CD14-positive monocyte (primary cell): Measurements from ENCODE around the gene DOCK8. TPM values are rescaled to one million over a fixed set of nuclear protein-coding genes. Genes with fewer than 3 reads are reported as not detected.
A peak's percentile ranks its signal among the peaks of the same experiment; 100 is the strongest.
"Not testable (repeated sequence)": the region's sequence is repeated elsewhere in the genome, so short reads cannot be mapped to it uniquely, and the experiment has no call there.

Experiments used
- DNase-seq, 3 donors: peaks; one replicate each; pipeline ENCODE4 v3.0.0-alpha.2; 2011 to 2022
- H2AFZ ChIP-seq: 2 replicates; pipeline ENCODE4 v1.6.0; 2012; ENCODE audit warnings: mild to moderate bottlenecking, low read depth, low read length, inconsistent platforms; ENCODE audit not compliant: insufficient read depth, poor library complexity, severe bottlenecking
- H3K27ac ChIP-seq, 2 donors: 1 replicate in 1 of 2; 2 replicates in 1 of 2; pipeline ENCODE4 v1.5.1; 2012 to 2013; ENCODE audit warnings: low read length in 2 of 2, control low read depth in 1 of 2, inconsistent platforms in 1 of 2, low read depth in 1 of 2, mild to moderate bottlenecking in 1 of 2
- H3K27me3 ChIP-seq, 2 donors: one replicate each; pipeline versions ENCODE4 v1.6.0 to v1.6.1; 2011 to 2013; ENCODE audit warnings: low read length in 2 of 2; ENCODE audit not compliant: control insufficient read depth in 2 of 2, insufficient read depth in 2 of 2
- H3K36me3 ChIP-seq, 2 donors: replicated peaks in 1 of 2; 1 replicate in 1 of 2; 2 replicates in 1 of 2; pipeline versions ENCODE4 v1.5.1 to v1.6.1; 2012 to 2013; ENCODE audit warnings: low read length in 2 of 2, control low read depth in 1 of 2, inconsistent platforms in 1 of 2, mild to moderate bottlenecking in 1 of 2; ENCODE audit not compliant: insufficient read depth in 2 of 2, control insufficient read depth in 1 of 2
- H3K4me1 ChIP-seq, 2 donors: 1 replicate in 1 of 2; 2 replicates in 1 of 2; pipeline versions ENCODE4 v1.5.1 to v1.6.1; 2012 to 2013; ENCODE audit warnings: low read length in 2 of 2, control low read depth in 1 of 2, inconsistent platforms in 1 of 2, mild to moderate bottlenecking in 1 of 2, moderate library complexity in 1 of 2; ENCODE audit not compliant: insufficient read depth in 2 of 2, control insufficient read depth in 1 of 2
- H3K4me2 ChIP-seq: replicated peaks from 2 replicates; pipeline ENCODE3; 2012; ENCODE audit warnings: low read length, moderate library complexity, mild to moderate bottlenecking; ENCODE audit not compliant: poor library complexity, severe bottlenecking; ENCODE audit errors: extremely low read depth
- H3K4me3 ChIP-seq, 3 experiments: fragments of 200-600 bp in 1 of 3; sonication (generic) in 1 of 3; replicated peaks in 1 of 3; 1 replicate in 2 of 3; 2 replicates in 1 of 3; pipeline ENCODE4 v1.5.1; 2011 to 2013; ENCODE audit warnings: low read length in 3 of 3, mild to moderate bottlenecking in 3 of 3, control low read depth in 2 of 3, low read depth in 2 of 3, inconsistent platforms in 1 of 3, moderate library complexity in 1 of 3
- H3K79me2 ChIP-seq: 2 replicates; pipeline ENCODE4 v1.6.0; 2012; ENCODE audit warnings: mild to moderate bottlenecking, control low read depth, inconsistent platforms, low read length, moderate library complexity; ENCODE audit not compliant: insufficient read depth
- H3K9ac ChIP-seq: 2 replicates; pipeline ENCODE4 v1.6.0; 2017; ENCODE audit warnings: low read length, mild to moderate bottlenecking; ENCODE audit not compliant: insufficient read depth, poor library complexity, severe bottlenecking
- H3K9me3 ChIP-seq, 2 donors: replicated peaks in 1 of 2; 1 replicate in 1 of 2; 2 replicates in 1 of 2; pipeline versions ENCODE4 v1.5.1 to v1.6.1; 2012 to 2013; ENCODE audit warnings: low read length in 2 of 2, control low read depth in 1 of 2; ENCODE audit not compliant: control insufficient read depth in 1 of 2, insufficient read depth in 1 of 2
- H4K20me1 ChIP-seq: 2 replicates; pipeline ENCODE4 v1.6.0; 2012; ENCODE audit warnings: mild to moderate bottlenecking, low read length, control low read depth, moderate library complexity; ENCODE audit not compliant: insufficient read depth
- H3K27ac Mint-ChIP-seq, 7 donors: one replicate each; pipeline ENCODE4 v1.8.0; 2020; ENCODE audit warnings: mild to moderate bottlenecking in 7 of 7, mixed read lengths in 7 of 7, moderate library complexity in 6 of 7, inconsistent platforms in 2 of 7
- H3K27me3 Mint-ChIP-seq, 3 donors: one replicate each; pipeline ENCODE4 v1.8.0; 2021 to 2022; ENCODE audit warnings: low read depth in 3 of 3, mild to moderate bottlenecking in 3 of 3, mixed read lengths in 3 of 3, moderate library complexity in 3 of 3, inconsistent platforms in 1 of 3
- H3K36me3 Mint-ChIP-seq, 2 donors: one replicate each; pipeline ENCODE4 v1.8.0; 2020; ENCODE audit warnings: mixed read lengths in 2 of 2, inconsistent platforms in 1 of 2, mild to moderate bottlenecking in 1 of 2
- H3K4me1 Mint-ChIP-seq: one replicate; pipeline ENCODE4 v1.8.0; 2020; ENCODE audit warnings: mild to moderate bottlenecking, mixed read lengths
- H3K4me3 Mint-ChIP-seq, 2 donors: one replicate each; pipeline ENCODE4 v1.8.0; 2020; ENCODE audit warnings: mild to moderate bottlenecking in 2 of 2, mixed read lengths in 2 of 2, moderate library complexity in 1 of 2
- H3K9me3 Mint-ChIP-seq, 7 donors: one replicate each; pipeline ENCODE4 v1.8.0; 2020 to 2022; ENCODE audit warnings: mixed read lengths in 7 of 7, mild to moderate bottlenecking in 6 of 7, moderate library complexity in 6 of 7, inconsistent platforms in 2 of 7
- CTCF ChIP-seq: fragments of 200-600 bp; IDR thresholded peaks from one replicate; pipeline ENCODE4 v1.8.0; 2022; ENCODE audit warnings: antibody characterized with exemption, mild to moderate bottlenecking
- WGBS: methylation state at CpG from one replicate; pipeline ENCODE4 v1.1.5; 2013; ENCODE audit warnings: missing lambda C conversion rate; ENCODE audit not compliant: insufficient coverage; 5-methylcytosine and 5-hydroxymethylcytosine counted together
- intact Hi-C, 2 donors: fragments of 100-400 bp; cut with micrococcal nuclease; formaldehyde crosslinking; loops; one replicate each; pipeline versions ENCODE4 v1.15.0 to v1.15.1; 2023
- polyA plus RNA-seq, 3 donors: library from polyadenylated mRNA; depleted of rRNA in 1 of 3; unstranded in 2 of 3; stranded (reverse) in 1 of 3; fragments of 300-500 nt in 2 of 3; fragments of >200 nt in 1 of 3; fragmentation: Illumina TruSeq in 2 of 3; gene quantifications; 1 replicate in 2 of 3; 2 replicates in 1 of 3; pipeline ENCODE4 v1.2.3, GENCODE V29; 2012 to 2021

DOCK8 gene
- polyA plus RNA-seq, 3 donors, result 46.8 to 100 (median 95.4) TPM

DNA sequence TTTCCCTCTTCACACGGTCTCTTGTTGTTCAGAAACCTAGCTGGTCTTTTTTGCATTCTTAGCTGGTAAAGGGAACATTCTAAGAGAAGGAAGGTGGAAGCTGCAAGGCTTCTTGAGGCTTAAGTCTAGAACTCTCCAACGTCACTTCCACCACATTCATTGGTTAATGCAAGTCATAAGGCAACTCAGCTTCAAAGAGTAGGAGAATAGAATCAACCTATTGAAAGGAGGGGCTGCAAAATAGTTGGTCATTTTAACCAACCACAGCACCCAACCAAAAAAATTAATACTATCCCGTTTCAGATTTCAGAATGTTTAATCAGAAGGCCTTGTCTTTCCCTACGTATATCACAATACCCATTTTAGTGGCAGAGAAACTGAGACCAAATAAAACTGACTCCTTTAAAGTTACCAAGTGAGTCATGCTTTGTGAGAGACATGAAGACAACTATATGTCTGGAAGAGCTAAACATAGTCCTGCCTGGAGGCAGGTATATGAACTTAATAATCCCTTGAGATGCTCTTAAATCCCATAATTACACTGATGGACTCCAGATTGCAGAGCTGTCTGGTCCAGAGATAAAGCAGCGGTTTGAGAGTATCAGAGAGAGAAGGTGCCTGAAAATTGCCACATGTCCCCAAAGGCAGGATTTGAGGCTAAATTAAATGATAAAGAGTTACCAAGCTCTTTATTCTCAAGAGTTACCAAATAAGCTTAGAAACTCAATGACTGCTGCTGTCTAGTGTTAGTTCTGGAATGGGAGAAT, 14.4 kb downstream of the DOCK8 start:
- no peak for DNase-seq
- peaks cover 41% of the 10 kb centered on the region for H3K4me1 Mint-ChIP-seq
- Histone ChIP-seq H4K20me1 (peaks cover 64% of the 10 kb centered on the region), H3K27me3 (no peaks in the 10 kb centered on the region), H3K9ac (no peak overlapping the region), H3K36me3 (peaks cover 5 to 14% of the 10 kb centered on the region in 2 donors), H2AFZ (no peak overlapping the region), H3K4me2 (peak overlapping the region; percentile 11), H3K4me1 (peaks cover 47 to 54% of the 10 kb centered on the region in 2 donors), H3K79me2 (peaks cover 84% of the 10 kb centered on the region), H3K27ac (peak overlapping the region; percentile 23 to 81), H3K4me3 (peak overlapping the region in 1 of 3 experiments; percentile 14), H3K9me3 (no peaks in the 10 kb centered on the region)
- no peak overlapping the region for H3K4me3 Mint-ChIP-seq
- no peak for TF ChIP-seq CTCF
- no peaks in the 10 kb centered on the region for H3K27me3 Mint-ChIP-seq
- peaks cover 8 to 9% of the 10 kb centered on the region in 2 donors for H3K36me3 Mint-ChIP-seq
- WGBS, result no CpG with 5 or more reads among the region's 5 CpGs
- intact Hi-C loops, result no loop called here
- H3K9me3 Mint-ChIP-seq, result peaks cover 0 to 6% (median 0%) of the 10 kb centered on the region in 7 donors
- peak overlapping the region; percentile 25 to 79 (median 75) for H3K27ac Mint-ChIP-seq

DNA sequence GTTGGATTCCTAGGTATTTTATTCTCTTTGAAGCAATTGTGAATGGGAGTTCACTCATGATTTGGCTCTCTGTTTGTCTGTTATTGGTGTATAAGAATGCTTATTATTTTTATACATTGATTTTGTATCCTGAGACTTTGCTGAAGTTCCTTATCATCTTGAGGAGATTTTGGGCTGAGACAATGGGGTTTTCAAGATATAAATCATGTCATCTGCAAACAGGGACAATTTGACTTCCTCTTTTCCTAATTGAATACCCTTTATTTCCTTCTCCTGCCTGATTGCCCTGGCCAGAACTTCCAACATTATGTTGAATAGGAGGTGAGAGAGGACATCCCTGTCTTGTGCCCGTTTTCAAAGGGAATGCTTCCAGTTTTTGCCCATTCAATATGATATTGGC, 17.0 kb downstream of the DOCK8 start:
- Mint-ChIP-seq H3K27ac (peak overlapping the region in 1 of 7 donors; percentile 60), H3K36me3 (peaks cover 17 to 30% of the 10 kb centered on the region in 2 donors), H3K4me1 (peaks cover 46% of the 10 kb centered on the region)
- H3K9me3 ChIP-seq, H2AFZ ChIP-seq, H3K27me3 Mint-ChIP-seq, DNase-seq, H3K27ac ChIP-seq, H3K4me2 ChIP-seq, H3K27me3 ChIP-seq, H3K9ac ChIP-seq, intact Hi-C loops, H3K4me3 Mint-ChIP-seq, H3K4me3 ChIP-seq, H3K9me3 Mint-ChIP-seq: not testable (repeated sequence)
- H3K79me2 ChIP-seq, result peaks cover 84% of the 10 kb centered on the region
- peaks cover 64% of the 10 kb centered on the region for H4K20me1 ChIP-seq
- H3K36me3 ChIP-seq, result peaks cover 4 to 11% of the 10 kb centered on the region in 2 donors
- H3K4me1 ChIP-seq, result peaks cover 26 to 29% of the 10 kb centered on the region in 2 donors
- WGBS, result no CpG with 5 or more reads among the region's 1 CpG

DNA sequence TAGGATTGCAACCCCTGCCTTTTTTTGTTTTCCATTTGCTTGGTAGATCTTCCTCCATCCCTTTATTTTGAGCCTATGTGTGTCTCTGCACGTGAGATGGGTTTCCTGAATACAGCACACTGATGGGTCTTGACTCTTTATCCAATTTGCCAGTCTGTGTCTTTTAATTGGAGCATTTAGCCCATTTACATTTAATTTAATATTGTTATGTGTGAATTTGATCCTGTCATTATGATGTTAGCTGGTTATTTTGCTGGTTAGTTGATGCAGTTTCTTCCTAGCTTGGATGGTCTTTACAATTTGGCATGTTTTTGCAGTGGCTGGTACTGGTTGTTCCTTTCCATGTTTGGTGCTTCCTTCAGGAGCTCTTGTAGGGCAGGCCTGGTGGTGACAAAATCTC, 19.0 kb downstream of the DOCK8 start:
- H3K4me3 Mint-ChIP-seq, H3K9ac ChIP-seq, H3K27ac ChIP-seq, H3K9me3 Mint-ChIP-seq, H3K27me3 ChIP-seq, H2AFZ ChIP-seq, intact Hi-C loops, DNase-seq, H3K27me3 Mint-ChIP-seq, H3K9me3 ChIP-seq, H3K4me3 ChIP-seq, H3K4me2 ChIP-seq: not testable (repeated sequence)
- Histone ChIP-seq H3K79me2 (peaks cover 84% of the 10 kb centered on the region), H3K4me1 (peaks cover 9 to 14% of the 10 kb centered on the region in 2 donors), H3K36me3 (peaks cover 13 to 27% of the 10 kb centered on the region in 2 donors), H4K20me1 (peaks cover 64% of the 10 kb centered on the region)
- peak overlapping the region in 4 of 7 donors; percentile 16 to 60 (median 40) for H3K27ac Mint-ChIP-seq
- peaks cover 43% of the 10 kb centered on the region for H3K4me1 Mint-ChIP-seq
- WGBS, result no CpG with 5 or more reads among the region's 1 CpG
- H3K36me3 Mint-ChIP-seq, result peaks cover 30 to 43% of the 10 kb centered on the region in 2 donors
